Prostate gland (tissue), 2 donors: ENCODE measurements around the gene PGGHG.

Experiments
- POLR2A ChIP-seq: fragments of 450-650 bp; IDR thresholded peaks from one replicate; pipeline ENCODE4 v1.6.1; 2016; ENCODE audit warnings: antibody characterized with exemption, mild to moderate bottlenecking
- POLR2AphosphoS5 ChIP-seq: sonication (generic); formaldehyde crosslinking; IDR thresholded peaks from one replicate; pipeline ENCODE4 v1.6.1; 2017; ENCODE audit warnings: antibody characterized with exemption
- TF ChIP-seq, protein P1 (sequence below), 4 experiments: fragments of 200-600 bp in 2 of 4; fragments of 450-650 bp in 2 of 4; sonication (generic) in 2 of 4; IDR thresholded peaks; 1 replicate in 3 of 4; 2 replicates in 1 of 4; pipeline ENCODE4 v1.5.1; 2016 to 2019; ENCODE audit warnings: antibody characterized with exemption in 4 of 4, mild to moderate bottlenecking in 2 of 4, moderate library complexity in 2 of 4

DNA sequence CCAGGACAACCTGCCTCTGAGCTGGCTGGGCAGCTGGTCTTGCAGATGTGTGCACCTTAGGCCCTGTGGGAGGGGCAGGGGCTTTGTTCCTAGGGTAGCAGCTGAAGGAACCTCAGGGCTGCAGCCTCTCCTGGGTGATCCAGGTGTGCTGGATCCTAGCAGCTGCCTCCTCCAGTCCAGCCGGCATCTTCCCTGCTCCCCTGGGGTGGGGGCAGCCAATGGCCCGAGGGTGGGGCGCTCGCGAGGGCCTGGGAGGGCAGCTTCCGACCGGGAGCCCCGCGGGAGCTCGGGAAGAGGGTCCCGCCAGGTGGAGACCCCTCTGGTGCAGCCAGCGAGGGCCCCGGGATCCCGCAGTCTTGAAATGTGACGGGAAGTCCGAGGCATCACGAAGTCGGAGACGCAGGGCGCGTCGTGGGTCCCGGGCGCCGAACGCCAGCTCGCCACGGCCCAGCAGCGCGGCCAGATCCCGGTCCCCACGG lies 26.6 kb downstream of the PGGHG start:
- TF ChIP-seq, protein P1, sequence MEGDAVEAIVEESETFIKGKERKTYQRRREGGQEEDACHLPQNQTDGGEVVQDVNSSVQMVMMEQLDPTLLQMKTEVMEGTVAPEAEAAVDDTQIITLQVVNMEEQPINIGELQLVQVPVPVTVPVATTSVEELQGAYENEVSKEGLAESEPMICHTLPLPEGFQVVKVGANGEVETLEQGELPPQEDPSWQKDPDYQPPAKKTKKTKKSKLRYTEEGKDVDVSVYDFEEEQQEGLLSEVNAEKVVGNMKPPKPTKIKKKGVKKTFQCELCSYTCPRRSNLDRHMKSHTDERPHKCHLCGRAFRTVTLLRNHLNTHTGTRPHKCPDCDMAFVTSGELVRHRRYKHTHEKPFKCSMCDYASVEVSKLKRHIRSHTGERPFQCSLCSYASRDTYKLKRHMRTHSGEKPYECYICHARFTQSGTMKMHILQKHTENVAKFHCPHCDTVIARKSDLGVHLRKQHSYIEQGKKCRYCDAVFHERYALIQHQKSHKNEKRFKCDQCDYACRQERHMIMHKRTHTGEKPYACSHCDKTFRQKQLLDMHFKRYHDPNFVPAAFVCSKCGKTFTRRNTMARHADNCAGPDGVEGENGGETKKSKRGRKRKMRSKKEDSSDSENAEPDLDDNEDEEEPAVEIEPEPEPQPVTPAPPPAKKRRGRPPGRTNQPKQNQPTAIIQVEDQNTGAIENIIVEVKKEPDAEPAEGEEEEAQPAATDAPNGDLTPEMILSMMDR (IDR thresholded peaks at IDR 0.05), result no peak
- TF ChIP-seq POLR2A (no peak), POLR2AphosphoS5 (no peak)
